Measurements from ENCODE around the gene GHRL. TPM values are rescaled to one million over a fixed set of nuclear protein-coding genes. Genes with fewer than 3 reads are reported as not detected.

GHRL gene
- polyA plus RNA-seq, 2 donors = 0.22 to 0.63 TPM

GRCh38 chr3:10244009-10244408 is 48.7 kb downstream of the GHRL start:
- 87 to 94% methylated on average over 3 of the region's 3 CpGs for WGBS, 2 donors
- H3K4me1 ChIP-seq (ENCODE audit: control insufficient read depth in 2 of 2, insufficient read depth in 2 of 2, low read length in 1 of 2) = no peaks in the 10 kb centered on the region
- no peaks in the 10 kb centered on the region for H3K27me3 ChIP-seq (ENCODE audit: control insufficient read depth in 1 of 2, insufficient read depth in 2 of 2, low read length in 2 of 2)
- no peak overlapping the region for H3K27ac ChIP-seq (ENCODE audit: low read depth in 2 of 2, low read length in 1 of 2)
- peaks cover 0 to 5% of the 10 kb centered on the region in 2 donors for H3K36me3 ChIP-seq (ENCODE audit: control insufficient read depth in 2 of 2, insufficient read depth in 2 of 2, low read length in 1 of 2)
- no peak overlapping the region for H3K4me3 ChIP-seq (ENCODE audit: low read depth in 1 of 2, low read length in 2 of 2)
- H3K9me3 ChIP-seq (ENCODE audit: control insufficient read depth in 2 of 2, insufficient read depth in 1 of 2, low read depth in 1 of 2, low read length in 1 of 2) = peaks cover 0 to 4% of the 10 kb centered on the region in 2 donors

- WGBS, 2 donors = 77 to 79% methylated on average over 7 of the region's 7 CpGs
- H3K9me3 ChIP-seq (ENCODE audit: control insufficient read depth in 2 of 2, insufficient read depth in 1 of 2, low read depth in 1 of 2, low read length in 1 of 2) = peaks cover 0 to 4% of the 10 kb centered on the region in 2 donors
- no peak overlapping the region for H3K4me3 ChIP-seq (ENCODE audit: low read depth in 1 of 2, low read length in 2 of 2)
- H3K27me3 ChIP-seq (ENCODE audit: control insufficient read depth in 1 of 2, insufficient read depth in 2 of 2, low read length in 2 of 2) = no peaks in the 10 kb centered on the region
- no peaks in the 10 kb centered on the region for H3K4me1 ChIP-seq (ENCODE audit: control insufficient read depth in 2 of 2, insufficient read depth in 2 of 2, low read length in 1 of 2)
- peaks cover 3 to 5% of the 10 kb centered on the region in 2 donors for H3K36me3 ChIP-seq (ENCODE audit: control insufficient read depth in 2 of 2, insufficient read depth in 2 of 2, low read length in 1 of 2)
- H3K27ac ChIP-seq (ENCODE audit: low read depth in 2 of 2, low read length in 1 of 2) = no peak overlapping the region
Measured at GRCh38 chr3:10242182-10243065, 50.3 kb downstream of the GHRL start.

- Histone ChIP-seq H3K27ac (ENCODE audit: low read depth in 2 of 2, low read length in 1 of 2) (no peak overlapping the region), H3K4me1 (ENCODE audit: control insufficient read depth in 2 of 2, insufficient read depth in 2 of 2, low read length in 1 of 2) (no peaks in the 10 kb centered on the region), H3K4me3 (ENCODE audit: low read depth in 1 of 2, low read length in 2 of 2) (no peak overlapping the region), H3K9me3 (ENCODE audit: control insufficient read depth in 2 of 2, insufficient read depth in 1 of 2, low read depth in 1 of 2, low read length in 1 of 2) (peaks cover 0 to 4% of the 10 kb centered on the region in 2 donors), H3K36me3 (ENCODE audit: control insufficient read depth in 2 of 2, insufficient read depth in 2 of 2, low read length in 1 of 2) (peaks cover 3 to 8% of the 10 kb centered on the region in 2 donors), H3K27me3 (ENCODE audit: control insufficient read depth in 1 of 2, insufficient read depth in 2 of 2, low read length in 2 of 2) (no peaks in the 10 kb centered on the region)
- WGBS, 2 donors = 77 to 86% methylated on average over 6 of the region's 6 CpGs
Measured at GRCh38 chr3:10240799-10241198, 51.9 kb downstream of the GHRL start.

GRCh38 chr3:10238345-10239183 is 54.2 kb downstream of the GHRL start:
- Histone ChIP-seq H3K27me3 (ENCODE audit: control insufficient read depth in 1 of 2, insufficient read depth in 2 of 2, low read length in 2 of 2) (no peaks in the 10 kb centered on the region), H3K27ac (ENCODE audit: low read depth in 2 of 2, low read length in 1 of 2) (no peak overlapping the region), H3K4me3 (ENCODE audit: low read depth in 1 of 2, low read length in 2 of 2) (no peak overlapping the region), H3K4me1 (ENCODE audit: control insufficient read depth in 2 of 2, insufficient read depth in 2 of 2, low read length in 1 of 2) (no peaks in the 10 kb centered on the region), H3K36me3 (ENCODE audit: control insufficient read depth in 2 of 2, insufficient read depth in 2 of 2, low read length in 1 of 2) (peaks cover 3 to 16% of the 10 kb centered on the region in 2 donors), H3K9me3 (ENCODE audit: control insufficient read depth in 2 of 2, insufficient read depth in 1 of 2, low read depth in 1 of 2, low read length in 1 of 2) (no peaks in the 10 kb centered on the region)
- WGBS, 2 donors = 84 to 86% methylated on average over 15 of the region's 15 CpGs

Other genes starting within 250 kb of the GHRL start
- under 1 TPM in 1 of 2 donors, not detected in 1; 0.22 TPM for gene FANCD2OS, start 184.7 kb downstream of the GHRL start, polyA plus RNA-seq
- 100 to 1,000 TPM in 1 of 2 donors, 10 to 100 TPM in 1; 79.2 to 148 TPM for gene BRK1, start 177.3 kb downstream of the GHRL start, polyA plus RNA-seq
- gene VHL, start 151.2 kb downstream of the GHRL start, polyA plus RNA-seq = 10 to 100 TPM; 16.3 to 29.0 TPM
- gene IRAK2, start 128.0 kb downstream of the GHRL start, polyA plus RNA-seq = 1 to 10 TPM; 6.1 to 7.1 TPM
- 10 to 100 TPM; 10.9 to 15.0 TPM for gene TATDN2, start 44.5 kb downstream of the GHRL start, polyA plus RNA-seq
- 100 to 1,000 TPM in 1 of 2 donors, 10 to 100 TPM in 1; 51.0 to 108 TPM for gene SEC13, start 28.2 kb upstream of the GHRL start, polyA plus RNA-seq
- under 1 TPM; 0.06 to 0.08 TPM for gene ATP2B2, start 212.6 kb upstream of the GHRL start, polyA plus RNA-seq

Measured in esophagus (tissue), 2 donors.